Thyroid gland (tissue), 4 donors: ENCODE results near the gene ESM1. TPM values are rescaled to one million over a fixed set of nuclear protein-coding genes. Genes with fewer than 3 reads are reported as not detected.

Experiments
- DNase-seq, 2 donors: peaks; one replicate each; pipeline ENCODE4 v3.0.0-alpha.2; 2019
- H3K27ac ChIP-seq, 3 donors: fragments of 200-600 bp; sonication (generic); 1 replicate in 2 of 3; 2 replicates in 1 of 3; pipeline ENCODE4 v1.5.1; 2016 to 2019; ENCODE audit warnings: mild to moderate bottlenecking in 1 of 3, moderate library complexity in 1 of 3
- H3K27me3 ChIP-seq: fragments of 200-600 bp; sonication (generic); one replicate; pipeline ENCODE4 v1.5.1; 2019
- H3K36me3 ChIP-seq, 2 donors: fragments of 200-600 bp; sonication (generic); one replicate each; pipeline ENCODE4 v1.5.1; 2016 to 2019
- H3K4me1 ChIP-seq, 2 donors: fragments of 200-600 bp; sonication (generic); one replicate each; pipeline ENCODE4 v1.5.1; 2017 to 2019
- H3K4me3 ChIP-seq, 3 donors: fragments of 200-600 bp; sonication (generic); replicated peaks in 1 of 3; 1 replicate in 2 of 3; 2 replicates in 1 of 3; pipeline ENCODE4 v1.5.1; 2016; ENCODE audit warnings: mild to moderate bottlenecking in 1 of 3
- H3K9me3 ChIP-seq: fragments of 200-600 bp; sonication (generic); one replicate; pipeline ENCODE4 v1.5.1; 2017
- POLR2A ChIP-seq, 2 donors: fragments of 450-650 bp; IDR thresholded peaks; one replicate each; pipeline ENCODE4 v1.6.1; 2017; ENCODE audit warnings: antibody characterized with exemption in 2 of 2, mild to moderate bottlenecking in 2 of 2, moderate library complexity in 1 of 2
- WGBS, 2 donors: methylation state at CpG; one replicate each; pipeline ENCODE4 v1.1.5; 2017; 5-methylcytosine and 5-hydroxymethylcytosine counted together
- intact Hi-C: fragments of 100-400 bp; cut with DNase I; formaldehyde crosslinking; loops from one replicate; pipeline ENCODE4 v1.15.1; 2023
- total RNA-seq, 4 donors: library from RNA; depleted of rRNA; stranded (reverse); fragments of >200 nt; gene quantifications; one replicate each; pipeline ENCODE4 v1.2.3, GENCODE V29; 2016
- TF ChIP-seq, protein P1 (sequence below), 6 experiments: fragments of 200-600 bp in 3 of 6; fragments of 450-650 bp in 3 of 6; sonication (generic) in 3 of 6; IDR thresholded peaks; one replicate each; pipeline ENCODE4 v1.5.1; 2016 to 2019; ENCODE audit warnings: antibody characterized with exemption in 6 of 6, mild to moderate bottlenecking in 2 of 6, inconsistent platforms in 1 of 6, moderate library complexity in 1 of 6

Gene ESM1
- total RNA-seq = 1 to 10 TPM in 1 of 4 donors, under 1 TPM in 1, not detected in 2; 0.40 to 2.3 TPM

DNA sequence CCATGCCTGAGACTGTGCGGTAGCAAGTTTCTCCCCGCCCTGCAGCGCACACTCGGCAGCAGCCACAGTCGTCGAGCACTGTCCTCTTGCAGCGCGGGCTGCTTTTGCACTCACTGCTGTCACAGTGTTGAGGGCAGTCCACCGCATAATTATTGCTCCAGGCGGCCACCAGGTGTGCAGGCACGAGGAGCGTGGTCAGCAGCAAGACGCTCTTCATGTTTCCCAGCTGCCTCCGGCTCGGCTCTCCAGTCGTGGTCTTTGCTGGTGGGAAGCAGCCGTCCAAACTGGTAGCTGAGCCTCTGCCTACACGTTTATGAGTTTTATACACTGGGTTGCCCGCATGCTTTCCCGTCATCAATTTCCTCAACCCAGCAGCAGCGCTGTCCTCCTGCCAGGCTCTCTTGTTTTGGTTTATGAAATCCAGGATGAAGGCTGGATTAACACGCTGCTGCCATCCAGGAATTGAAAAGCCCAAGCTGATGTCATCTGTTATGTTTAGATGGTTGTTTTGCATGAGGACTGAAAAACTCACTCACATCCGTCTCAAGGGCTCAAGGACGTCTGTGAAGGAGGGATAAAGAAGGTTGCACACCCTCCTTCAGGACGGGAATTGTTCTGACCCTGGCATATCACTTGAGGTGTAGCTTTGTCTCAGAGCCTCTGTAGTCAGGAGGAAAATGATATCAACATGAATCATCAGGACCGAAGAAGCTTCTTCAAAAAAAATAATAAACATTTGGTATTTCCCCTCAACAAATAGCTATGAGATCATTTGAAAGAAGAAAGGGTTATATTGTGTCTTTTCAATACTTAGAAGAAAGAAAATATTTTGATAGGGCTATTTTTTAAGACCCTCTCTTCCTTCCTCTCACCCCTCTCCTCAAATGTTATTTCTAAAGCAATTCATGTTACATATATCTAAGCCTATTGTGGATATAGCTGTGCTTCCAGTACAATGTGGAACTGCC lies at the start of gene ESM1:
Gene ESM1 (minus strand): TSS at position 293 of the 968 bp plus-strand sequence. CDS start 76 bp downstream, at position 217.
- Histone ChIP-seq H3K9me3 (no peaks in the 10 kb centered on the region), H3K4me1 (peaks cover 7 to 12% of the 10 kb centered on the region in 2 donors), H3K4me3 (no peak within 1 kb of the TSS), H3K27ac (no peak within 1 kb of the TSS), H3K27me3 (no peaks in the 10 kb centered on the region), H3K36me3 (no peaks in the 10 kb centered on the region)
- intact Hi-C loops = no loop called here
- 19 to 27% methylated on average over 25 of the region's 26 CpGs for WGBS, 2 donors
- no peak for TF ChIP-seq POLR2A (IDR thresholded peaks at IDR 0.05)
- DNase-seq = peak; percentile 10 to 34

GRCh38 chr5:55033568-55033967 lies 48.2 kb upstream of the ESM1 start:
- 73 to 77% methylated on average over 4 of the region's 4 CpGs for WGBS, 2 donors
- TF ChIP-seq, protein P1, sequence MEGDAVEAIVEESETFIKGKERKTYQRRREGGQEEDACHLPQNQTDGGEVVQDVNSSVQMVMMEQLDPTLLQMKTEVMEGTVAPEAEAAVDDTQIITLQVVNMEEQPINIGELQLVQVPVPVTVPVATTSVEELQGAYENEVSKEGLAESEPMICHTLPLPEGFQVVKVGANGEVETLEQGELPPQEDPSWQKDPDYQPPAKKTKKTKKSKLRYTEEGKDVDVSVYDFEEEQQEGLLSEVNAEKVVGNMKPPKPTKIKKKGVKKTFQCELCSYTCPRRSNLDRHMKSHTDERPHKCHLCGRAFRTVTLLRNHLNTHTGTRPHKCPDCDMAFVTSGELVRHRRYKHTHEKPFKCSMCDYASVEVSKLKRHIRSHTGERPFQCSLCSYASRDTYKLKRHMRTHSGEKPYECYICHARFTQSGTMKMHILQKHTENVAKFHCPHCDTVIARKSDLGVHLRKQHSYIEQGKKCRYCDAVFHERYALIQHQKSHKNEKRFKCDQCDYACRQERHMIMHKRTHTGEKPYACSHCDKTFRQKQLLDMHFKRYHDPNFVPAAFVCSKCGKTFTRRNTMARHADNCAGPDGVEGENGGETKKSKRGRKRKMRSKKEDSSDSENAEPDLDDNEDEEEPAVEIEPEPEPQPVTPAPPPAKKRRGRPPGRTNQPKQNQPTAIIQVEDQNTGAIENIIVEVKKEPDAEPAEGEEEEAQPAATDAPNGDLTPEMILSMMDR (IDR thresholded peaks at IDR 0.05) = no peak
- TF ChIP-seq POLR2A (IDR thresholded peaks at IDR 0.05) = no peak
- Histone ChIP-seq H3K27ac (no peak overlapping the region), H3K4me3 (no peak overlapping the region), H3K36me3 (no peaks in the 10 kb centered on the region), H3K27me3 (no peaks in the 10 kb centered on the region), H3K9me3 (no peaks in the 10 kb centered on the region), H3K4me1 (peaks cover 0 to 9% of the 10 kb centered on the region in 2 donors)
- intact Hi-C loops = no loop called here
- no peak for DNase-seq

DNA sequence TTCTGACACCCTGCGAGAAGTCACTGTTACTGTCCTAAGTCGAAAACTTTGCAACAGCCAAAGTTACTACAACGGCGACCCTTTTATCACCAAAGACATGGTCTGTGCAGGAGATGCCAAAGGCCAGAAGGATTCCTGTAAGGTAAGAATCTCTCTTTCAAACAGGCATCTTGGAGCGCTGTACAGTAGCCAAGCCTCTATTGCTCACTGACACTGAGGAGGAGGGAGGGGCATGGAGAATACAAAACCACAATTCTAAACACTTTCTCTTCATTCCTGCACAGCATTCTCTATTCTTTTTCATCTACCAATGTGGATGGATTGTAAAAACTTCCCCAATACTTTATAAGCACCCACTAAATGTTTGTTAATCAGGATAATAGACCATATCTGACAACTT lies 46.1 kb upstream of the ESM1 start:
- H3K4me1 ChIP-seq = no peaks in the 10 kb centered on the region
- intact Hi-C loops = no loop called here
- H3K27me3 ChIP-seq = no peaks in the 10 kb centered on the region
- 93 to 98% methylated on average over 5 of the region's 5 CpGs for WGBS, 2 donors
- no peaks in the 10 kb centered on the region for H3K9me3 ChIP-seq
- TF ChIP-seq, protein P1 (IDR thresholded peaks at IDR 0.05) = no peak
- TF ChIP-seq POLR2A (IDR thresholded peaks at IDR 0.05) = no peak
- no peak overlapping the region for H3K27ac ChIP-seq
- H3K4me3 ChIP-seq = no peak overlapping the region
- no peak for DNase-seq
- H3K36me3 ChIP-seq = no peaks in the 10 kb centered on the region

GRCh38 chr5:55030676-55031369 lies 45.4 kb upstream of the ESM1 start:
- TF ChIP-seq, protein P1 (IDR thresholded peaks at IDR 0.05) = no peak
- TF ChIP-seq POLR2A (IDR thresholded peaks at IDR 0.05) = no peak
- H3K9me3 ChIP-seq = no peaks in the 10 kb centered on the region
- intact Hi-C loops = no loop called here
- H3K36me3 ChIP-seq = no peaks in the 10 kb centered on the region
- no peaks in the 10 kb centered on the region for H3K4me1 ChIP-seq
- no peak for DNase-seq
- no peak overlapping the region for H3K4me3 ChIP-seq
- no peaks in the 10 kb centered on the region for H3K27me3 ChIP-seq
- WGBS, 2 donors = 62 to 70% methylated on average over 10 of the region's 10 CpGs
- H3K27ac ChIP-seq = no peak overlapping the region

DNA sequence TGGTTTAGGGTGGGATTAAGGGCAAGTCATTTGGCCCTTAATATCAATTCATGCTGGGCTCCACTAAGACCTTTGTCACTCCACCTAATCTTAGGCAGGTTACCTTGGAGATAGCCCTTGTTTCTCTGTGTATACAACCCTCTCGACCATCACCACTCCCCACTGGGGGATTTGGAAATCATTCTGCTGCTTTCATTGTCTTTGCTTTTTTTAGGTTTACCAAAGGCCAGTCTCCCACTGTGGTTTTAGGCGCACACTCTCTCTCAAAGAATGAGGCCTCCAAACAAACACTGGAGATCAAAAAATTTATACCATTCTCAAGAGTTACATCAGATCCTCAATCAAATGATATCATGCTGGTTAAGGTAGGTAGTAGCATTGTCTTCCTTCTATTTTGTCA lies 44.8 kb upstream of the ESM1 start:
- intact Hi-C loops = no loop called here
- no peaks in the 10 kb centered on the region for H3K36me3 ChIP-seq

More for the DNA sequence above, 44.8 kb upstream of the ESM1 start:
- DNase-seq = no peak
- TF ChIP-seq, protein P1 (IDR thresholded peaks at IDR 0.05) = no peak
- no peak for TF ChIP-seq POLR2A (IDR thresholded peaks at IDR 0.05)
- no peaks in the 10 kb centered on the region for H3K4me1 ChIP-seq
- H3K27me3 ChIP-seq = no peaks in the 10 kb centered on the region
- H3K4me3 ChIP-seq = no peak overlapping the region
- H3K9me3 ChIP-seq = no peaks in the 10 kb centered on the region
- WGBS, 2 donors = 56 to 58% methylated on average over 2 of the region's 2 CpGs
- no peak overlapping the region for H3K27ac ChIP-seq
